Central memory CD4-positive, alpha-beta T cell (primary cell): ENCODE results near the gene GNS.
A peak's percentile ranks its signal among the peaks of the same experiment; 100 is the strongest.
"Not testable (repeated sequence)": the region's sequence is repeated elsewhere in the genome, so short reads cannot be mapped to it uniquely, and the experiment has no call there.

Experiments used
- DNase-seq: peaks from one replicate; pipeline ENCODE4 v3.0.0; 2022

Gene GNS

DNA sequence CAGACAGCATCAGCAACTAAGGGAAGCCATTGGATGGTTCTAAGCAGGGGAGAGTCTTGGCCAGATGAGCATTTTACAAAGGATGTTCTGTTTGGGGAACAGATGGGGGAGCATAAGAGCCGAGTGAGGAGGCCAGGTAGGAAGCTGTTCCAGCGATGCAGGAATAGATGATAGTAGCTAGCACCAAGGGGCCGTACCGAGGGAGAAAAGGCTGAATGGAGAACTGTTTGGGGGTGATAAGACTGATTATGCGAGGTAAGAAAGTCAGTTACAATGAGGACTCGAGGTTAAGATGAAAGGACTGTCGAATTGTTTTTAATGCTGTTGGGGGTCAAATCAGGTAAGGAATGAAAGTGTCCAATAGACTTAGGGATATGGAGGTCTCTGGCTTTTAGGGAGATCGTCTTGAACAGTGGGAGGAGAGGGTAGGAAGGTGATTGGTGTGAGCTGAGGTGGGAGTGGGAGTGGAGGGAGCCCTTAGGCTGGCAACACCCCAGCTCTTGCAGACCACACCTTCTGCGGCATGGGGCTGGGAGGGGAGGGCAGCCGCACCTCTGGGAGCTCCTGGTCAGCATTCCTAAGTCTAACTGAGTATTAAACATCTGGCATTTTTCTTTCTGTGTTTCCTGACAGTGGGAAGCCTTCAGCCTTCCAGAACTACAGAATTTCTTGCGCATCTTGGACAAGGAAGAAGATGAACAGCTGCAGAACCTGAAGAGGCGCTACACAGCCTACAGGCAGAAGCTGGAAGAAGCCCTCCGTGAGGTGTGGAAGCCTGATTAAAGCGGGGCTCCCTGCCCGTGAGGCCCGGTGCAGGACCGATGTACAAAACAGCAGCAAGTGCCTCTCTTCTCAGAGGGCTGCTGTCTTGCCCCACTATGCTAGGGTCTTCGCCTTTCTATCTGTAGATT lies 64.8 kb downstream of the GNS start:
- DNase-seq, result no peak

DNA sequence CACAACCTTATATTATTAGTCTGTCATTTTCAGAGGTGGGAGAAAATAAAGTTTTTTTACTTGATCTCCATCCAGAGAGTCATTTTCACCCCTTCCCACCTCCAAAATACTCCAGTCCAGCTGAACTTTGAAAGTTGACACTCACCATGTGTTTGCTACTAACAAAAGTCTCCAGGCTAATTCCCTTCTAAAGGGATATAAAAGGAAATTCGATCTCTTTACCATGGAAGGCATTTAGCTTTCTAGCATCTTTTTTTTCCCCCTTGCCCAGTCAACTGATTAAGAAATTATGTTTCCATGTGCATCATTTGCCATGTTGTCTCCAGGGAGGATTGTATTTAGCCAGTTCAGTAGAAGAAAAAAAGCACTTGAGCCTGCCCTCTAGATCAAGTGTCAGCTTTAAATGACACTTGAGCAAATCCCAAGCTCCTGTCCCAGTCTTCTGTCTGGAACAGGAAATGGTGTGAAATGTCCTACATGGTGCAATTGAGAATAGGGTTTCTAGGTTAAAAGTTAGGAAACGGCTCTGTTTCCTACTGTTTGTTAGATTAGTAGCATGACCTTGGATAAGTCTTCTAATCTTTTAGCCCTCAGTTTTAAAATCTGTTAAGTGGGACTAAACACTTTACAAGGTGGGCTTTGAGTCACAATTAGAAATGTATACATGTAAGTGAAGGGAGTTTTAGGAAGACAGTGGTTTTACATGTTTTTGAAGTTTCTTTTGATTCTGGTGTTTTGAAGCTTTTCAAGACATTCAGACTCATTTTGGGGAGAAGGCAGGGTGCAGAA lies 67.2 kb downstream of the GNS start:
- DNase-seq, result no peak

DNA sequence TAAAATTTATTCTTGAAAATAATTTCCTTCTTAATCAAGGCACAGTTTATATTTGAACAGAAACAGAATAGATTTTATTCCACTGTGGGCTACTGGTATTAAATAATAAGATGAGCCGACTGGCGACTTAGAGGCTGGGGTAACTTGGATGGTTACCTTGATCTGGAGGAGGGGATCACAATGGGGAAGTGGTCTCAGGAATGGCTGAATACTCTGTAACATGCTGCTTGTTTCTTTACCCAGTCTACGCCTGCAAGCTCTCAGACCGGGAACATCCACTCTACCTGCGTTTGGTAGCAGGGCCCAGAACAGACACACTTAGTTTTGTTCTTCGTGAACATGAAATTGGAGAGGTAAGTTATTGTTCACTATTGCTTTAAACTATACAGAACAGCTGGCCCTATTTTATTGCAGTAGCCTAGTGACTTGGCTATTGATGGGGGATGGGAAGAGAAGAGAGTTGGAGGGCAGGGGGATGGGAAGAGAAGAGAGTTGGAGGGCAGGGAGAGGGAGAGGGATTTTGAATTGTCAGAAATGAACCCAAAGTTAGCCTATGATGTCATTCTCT lies 67.9 kb downstream of the GNS start:
- DNase-seq, result no peak

DNA sequence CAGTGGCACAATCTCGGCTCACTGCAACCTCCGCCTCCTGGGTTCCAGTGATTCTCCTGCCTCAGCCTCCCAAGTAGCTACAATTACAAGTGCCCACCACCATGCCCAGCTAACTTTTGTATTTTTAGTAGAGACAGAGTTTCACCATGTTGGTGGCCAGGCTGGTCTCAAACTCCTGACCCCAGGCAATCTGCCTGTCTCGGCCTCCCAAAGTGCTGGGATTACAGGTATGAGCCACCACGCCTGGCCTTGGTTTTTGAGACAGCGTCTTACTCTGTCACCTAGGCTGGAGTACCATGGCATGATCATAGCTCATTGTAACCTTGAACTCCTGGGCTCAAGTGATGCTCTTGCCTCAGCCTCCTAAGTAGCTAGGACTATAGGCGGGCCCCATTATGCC lies 69.0 kb downstream of the GNS start:
- DNase-seq, result not testable (repeated sequence)

DNA sequence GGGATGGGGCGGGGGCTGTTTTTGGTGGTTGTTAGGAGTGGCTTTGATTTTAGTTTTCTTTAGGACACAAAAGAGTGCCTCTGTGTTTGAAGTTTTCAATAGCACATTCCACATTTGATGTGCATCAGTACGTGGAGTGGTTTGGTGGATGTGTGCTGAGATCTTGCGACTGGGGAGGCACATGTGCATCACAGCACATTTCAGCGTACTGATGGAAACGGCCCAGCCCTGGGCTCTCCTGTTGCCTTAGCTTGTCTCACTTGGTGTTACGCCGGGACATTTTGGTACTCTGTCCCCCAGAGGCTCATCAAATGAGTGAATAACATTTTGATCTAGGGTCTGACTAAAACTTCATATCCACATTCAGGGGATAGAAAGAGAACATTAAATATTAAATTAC lies 70.5 kb downstream of the GNS start:
- no peak for DNase-seq

DNA sequence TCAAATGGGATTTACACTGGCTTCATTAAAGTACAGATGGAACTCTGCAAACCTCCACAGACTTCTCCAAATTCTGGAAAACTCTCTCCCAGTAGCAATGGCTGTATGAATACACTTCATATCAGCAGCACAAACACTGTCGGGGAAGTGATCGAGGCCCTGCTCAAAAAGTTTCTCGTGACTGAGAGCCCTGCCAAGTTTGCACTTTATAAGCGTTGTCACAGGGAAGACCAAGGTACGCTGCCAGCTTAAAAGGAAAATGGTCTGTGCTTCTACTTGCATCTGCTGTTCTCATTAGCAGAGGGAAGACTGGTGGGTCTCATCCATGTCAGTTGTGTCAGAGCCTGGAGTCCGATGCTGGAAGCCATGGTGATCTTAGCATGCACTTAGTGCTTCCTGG lies 71.0 kb downstream of the GNS start:
- DNase-seq, result no peak

DNA sequence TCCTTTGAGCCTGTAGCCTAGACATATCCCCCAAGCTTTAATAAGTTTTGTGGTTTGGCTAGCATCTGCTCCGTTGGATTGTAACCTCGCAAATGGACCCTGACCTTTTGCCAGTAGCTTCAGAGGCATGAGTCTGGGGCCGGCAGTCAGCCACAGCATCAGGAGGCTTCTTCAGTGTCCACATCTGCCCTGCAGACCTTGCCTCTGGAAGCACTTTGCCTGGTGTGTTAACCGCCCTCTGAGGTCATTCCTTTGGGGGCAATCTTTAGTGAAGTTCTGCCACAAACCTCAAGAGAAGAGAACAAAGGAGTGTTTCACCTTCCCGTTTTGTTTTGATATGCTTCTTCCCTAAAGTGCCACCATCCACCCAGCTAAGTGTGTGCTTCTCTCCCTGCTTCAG lies 71.4 kb downstream of the GNS start:
- DNase-seq, result no peak

DNA sequence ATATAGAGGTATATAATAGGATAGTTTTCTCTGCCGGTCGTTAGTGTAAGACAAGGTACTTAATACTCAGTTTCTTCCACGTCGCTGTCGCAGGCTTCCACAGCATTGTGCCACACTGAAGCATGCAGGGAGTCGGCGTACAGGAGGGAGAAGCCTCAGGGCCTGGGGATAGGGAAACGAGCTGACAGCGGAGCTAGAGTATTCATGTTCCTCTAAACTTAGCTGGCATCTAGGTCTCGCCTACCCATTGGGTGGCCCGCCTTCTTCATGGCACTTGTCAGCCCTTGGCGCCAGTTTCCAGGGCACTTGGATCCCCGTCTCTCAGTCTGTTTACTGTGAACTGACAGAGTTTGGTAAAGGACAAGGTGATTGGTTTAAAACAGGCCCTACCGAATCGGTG lies 73.6 kb downstream of the GNS start:
- no peak for DNase-seq

DNA sequence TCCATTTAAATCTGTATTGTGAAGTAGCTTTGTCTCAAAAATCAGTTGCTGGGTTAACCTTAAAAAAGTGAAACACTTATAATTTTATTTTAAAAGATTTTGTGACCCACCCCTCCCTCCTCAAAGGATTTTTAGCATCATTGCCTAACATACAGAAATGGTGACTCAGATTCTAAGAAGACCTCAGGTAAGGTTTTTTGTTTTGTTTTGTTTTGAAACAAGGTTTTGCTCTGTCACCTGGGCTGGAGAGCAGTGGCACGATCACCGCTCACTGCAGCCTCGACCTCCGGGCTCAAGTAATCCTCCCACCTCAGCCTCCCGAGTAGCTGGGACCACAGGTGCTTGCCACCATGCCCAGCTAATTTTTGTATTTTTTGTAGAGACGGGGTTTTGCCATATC lies 74.2 kb downstream of the GNS start:
- no peak for DNase-seq

DNA sequence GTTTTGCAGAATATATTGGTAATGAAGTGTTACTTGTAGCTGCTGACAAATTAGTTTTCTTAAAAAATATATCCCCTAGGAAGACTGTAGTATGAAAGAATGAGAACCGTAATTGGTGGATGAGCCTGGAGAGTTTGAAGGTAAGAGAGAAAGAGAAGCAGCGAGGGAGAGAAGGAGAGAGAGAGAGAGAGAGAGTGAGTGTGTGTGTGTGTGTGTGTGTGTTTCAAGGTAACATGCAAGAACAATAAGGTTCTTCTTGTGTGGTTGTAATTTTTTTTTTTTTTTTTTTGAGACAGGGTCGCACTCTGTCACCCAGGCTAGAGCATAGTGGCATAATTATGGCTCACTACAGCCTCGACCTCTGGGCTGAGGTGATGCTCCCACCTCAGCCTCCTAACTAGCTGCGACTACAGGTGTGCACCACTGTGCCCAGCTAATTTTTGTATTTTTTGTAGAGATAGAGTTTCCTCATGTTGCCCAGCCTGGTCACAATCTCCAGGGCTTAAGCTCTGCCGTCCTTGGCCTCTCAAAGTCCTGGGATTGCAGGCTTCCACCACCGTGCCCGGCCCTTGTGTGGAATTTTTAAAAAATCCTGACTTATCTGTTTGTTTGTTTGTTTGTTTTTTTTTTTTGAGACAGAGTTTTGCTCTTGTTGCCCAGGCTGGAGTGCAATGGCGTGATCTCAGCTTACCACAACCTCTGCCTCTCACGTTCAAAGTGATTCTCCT lies 75.2 kb downstream of the GNS start:
- no peak for DNase-seq

DNA sequence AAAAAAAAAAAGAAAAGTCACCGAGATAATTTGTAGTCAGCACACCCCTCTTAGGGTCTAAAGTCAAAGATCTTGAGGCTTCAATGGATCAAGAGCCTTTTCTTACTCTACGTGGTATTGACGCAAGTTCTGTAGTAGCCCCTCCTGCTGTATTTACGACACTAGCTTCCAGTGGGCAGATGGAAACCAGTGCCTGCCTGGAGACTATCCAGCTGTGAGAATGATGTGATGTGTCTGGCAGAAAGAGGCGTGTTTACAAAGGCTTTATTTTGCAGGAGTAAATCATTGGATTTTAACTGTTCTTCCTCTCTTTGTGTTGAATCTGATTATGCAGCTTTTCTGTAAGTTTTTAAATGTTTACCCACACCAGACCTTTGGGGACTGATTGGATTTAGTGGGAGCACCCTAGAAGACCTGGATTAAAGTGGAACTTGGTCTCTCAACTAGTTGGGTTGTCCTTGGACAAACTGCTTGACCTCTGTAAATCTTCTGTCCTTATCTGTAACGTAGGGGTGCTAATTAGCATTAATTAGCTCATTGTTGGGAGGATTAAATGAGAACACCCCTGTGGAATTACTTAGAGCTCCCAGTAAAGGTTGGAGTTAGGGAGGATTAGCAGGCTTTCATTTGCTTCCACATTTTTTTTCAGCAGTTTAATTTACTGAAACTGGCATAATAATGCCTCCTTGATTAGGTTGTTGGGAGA lies 76.5 kb downstream of the GNS start:
- no peak for DNase-seq

DNA sequence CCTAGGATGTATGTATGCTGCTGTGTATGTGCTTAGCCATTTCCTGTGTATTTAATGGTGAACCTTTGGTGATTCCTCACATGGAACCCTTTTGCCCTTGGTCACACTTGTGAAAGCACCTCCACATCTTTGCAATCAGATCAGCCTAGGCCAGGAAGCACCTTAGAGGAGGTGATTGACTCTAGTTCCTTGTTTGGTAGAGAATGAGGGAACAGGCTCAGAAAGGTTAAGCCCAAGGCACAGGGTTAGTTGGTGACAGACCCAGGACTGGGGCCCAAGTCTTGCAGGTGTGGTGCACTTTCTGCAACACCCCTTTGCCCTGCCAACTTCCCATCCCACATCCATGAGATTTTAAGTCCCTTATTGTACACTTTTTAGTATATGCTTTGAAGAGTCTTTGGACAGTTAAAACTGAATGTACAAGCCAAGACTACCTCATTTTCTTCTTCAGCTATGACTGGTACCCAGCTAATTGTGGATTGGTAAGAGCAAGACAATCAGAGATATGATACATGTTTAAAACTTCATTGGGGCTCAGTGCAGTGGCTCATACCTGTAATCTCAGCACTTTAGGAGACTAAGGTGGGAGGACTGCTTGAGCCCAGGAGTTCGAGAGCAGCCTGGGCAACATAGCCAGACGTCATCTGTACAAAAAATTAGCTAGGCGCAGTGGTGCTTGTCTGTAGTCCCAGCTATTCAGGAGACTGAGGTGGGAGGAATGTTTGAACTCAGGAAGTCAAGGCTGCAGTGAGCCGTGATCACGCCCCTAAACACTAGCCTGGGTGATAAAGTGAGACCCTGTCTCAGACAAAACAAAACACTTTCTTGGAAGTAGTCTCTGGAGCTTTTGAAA lies 77.8 kb downstream of the GNS start:
- peak; percentile 25 for DNase-seq

DNA sequence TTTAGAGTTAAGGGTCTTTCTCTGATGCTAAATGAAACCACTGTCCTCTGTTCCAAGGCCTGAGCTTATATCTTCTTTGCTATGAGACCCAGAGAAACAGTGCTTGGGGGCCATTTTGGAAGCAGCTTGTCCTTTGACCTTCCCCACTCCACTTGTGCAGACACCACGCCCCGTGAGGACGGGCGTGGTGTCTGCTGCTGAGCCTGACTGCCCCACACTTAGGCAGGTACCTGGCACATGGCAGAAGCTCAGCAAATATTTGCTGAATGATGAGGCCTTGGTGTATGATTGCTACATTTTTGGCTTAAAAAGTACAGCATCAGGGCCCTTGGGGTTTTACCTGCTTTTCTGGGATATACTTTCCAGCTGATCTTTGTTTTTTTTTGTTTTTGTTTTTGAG lies 79.0 kb downstream of the GNS start:
- no peak for DNase-seq

DNA sequence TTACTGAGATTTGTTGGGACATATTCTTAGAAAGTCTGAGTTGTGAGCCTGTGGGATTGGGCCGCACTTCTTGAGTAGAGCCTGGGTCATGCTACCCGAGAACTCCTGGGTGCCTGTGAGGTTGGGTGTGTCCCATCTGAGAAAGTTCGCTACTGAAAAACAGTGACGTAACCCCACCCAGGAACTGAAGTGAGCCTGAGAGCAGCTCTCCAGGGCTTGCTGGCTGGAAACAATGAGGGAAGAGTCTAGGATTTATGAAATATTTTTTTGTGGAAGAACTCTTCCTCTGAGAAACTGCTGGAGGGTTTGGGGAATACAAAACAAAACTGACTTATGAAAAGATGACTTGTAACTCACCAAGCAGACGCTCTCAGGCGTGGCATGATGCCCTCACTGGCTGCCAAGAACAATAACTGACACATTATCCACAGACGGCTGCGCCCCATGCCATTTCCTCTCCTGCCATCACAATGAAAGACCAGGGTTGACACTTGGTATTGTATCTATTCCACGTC lies 79.7 kb downstream of the GNS start:
- DNase-seq, result peak; percentile 79

DNA sequence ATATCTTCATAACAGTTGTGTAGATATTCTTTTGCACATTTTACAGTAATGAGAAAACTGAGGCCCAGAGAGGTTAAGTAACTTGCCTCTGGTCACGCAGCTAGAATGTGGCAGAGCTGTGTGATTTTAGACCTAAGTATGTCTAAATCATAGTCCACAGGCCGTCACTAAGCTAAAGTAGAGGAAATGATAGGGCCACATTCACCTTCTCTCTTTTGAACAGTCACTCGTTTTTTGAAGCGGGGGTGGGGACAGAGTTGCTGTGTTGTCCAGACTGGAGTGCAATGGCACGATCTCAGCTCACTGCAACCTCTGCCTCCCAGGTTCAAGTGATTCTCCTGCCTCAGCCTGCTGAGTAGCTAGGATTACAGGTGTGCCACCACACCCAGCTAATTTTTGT lies 80.4 kb downstream of the GNS start:
- DNase-seq, result no peak

DNA sequence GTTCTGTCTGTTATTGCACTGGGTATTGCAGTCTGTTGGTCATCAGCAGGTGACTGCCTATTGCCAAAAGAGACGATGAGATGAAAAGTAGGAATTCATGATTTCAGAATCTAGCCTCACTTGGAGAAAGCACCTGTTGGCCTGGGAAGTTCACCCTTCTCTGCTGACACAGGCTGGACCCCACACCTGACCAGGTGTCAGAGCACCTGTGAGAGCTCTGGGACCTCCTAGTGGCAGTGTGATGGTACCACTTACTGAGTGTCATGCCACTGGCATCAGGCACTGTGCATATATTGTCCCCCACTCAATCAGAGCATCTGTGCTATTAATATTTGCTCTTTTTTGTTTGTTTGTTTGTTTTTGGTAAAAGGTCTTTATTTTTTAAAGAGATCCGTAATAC lies 81.0 kb downstream of the GNS start:
- DNase-seq, result no peak

DNA sequence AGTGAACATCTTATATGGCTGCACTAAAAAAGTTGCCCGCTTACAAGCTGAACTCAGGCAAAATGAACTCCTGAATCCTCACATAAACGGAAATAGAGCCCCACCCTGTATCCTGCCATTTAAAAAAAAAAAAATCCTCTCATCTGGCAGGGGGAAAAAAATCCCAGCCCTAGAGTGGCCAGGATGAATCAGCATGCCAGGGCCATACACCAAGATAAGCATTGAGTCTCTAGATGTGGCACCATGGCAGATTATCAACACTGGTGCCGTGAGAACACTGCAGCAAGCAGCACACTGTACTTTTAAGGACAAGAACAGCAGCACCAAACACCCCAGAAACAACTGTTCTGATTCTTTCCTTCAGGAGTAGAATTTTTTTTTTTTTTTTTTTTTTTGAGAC lies 83.4 kb downstream of the GNS start:
- no peak for DNase-seq

DNA sequence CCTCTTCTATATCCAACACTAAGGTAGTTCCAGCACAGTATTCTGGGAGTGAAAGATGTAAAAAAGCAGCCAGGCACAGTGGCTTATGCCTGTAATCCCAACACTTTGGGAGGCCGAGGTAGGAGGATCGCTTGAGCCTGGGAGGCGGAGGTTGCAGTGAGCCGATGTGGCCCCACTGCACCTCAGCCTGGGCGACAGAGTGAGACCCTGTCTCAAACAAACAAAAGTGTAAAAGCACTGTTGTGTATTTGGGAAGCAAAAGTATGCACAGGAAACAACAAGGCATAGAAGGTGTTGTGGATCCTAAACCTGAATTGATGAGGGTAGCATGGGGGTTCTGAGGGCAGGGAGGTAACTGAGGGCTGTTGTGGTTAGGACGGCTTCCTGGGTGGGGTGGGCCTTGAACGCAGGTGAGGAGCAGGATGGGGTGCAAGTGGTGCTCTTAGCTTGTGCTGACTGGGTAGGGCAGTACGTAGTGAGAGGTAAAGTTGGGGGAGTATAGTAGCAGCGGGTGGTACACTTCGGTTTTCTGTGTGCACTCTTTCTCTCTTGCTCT lies 84.8 kb downstream of the GNS start:
- peak; percentile 86 for DNase-seq

DNA sequence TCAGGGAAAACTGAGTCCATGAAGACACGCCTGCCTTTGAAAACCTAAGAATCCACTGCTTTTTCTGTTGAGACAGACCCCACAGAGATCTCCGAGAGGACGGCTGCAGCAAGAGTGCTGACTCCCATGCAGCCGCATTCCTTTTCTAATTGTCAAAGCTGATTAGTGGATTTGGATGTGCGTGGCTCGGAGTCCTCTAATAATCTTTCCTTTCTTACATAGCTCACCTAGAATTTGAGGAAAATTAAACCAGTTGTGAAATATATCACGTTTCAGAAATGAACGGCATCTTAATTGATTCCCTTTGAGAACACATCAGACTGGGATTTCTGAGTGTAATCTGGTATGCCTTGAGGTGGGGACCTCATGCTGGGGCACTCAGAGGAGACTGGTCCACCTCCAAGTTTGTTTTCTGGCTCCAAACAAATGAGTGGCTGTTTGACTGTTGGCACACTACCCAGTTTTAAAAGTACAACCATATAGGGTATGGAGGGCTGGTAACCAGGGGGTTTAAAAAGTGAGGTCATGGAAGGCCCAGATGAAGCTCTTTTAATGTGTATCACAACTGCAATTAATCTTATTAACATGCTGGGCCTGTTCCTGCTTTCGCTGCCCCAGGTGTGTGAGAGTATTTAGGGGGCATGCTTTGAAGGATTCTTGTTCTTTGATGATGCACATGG lies 85.6 kb downstream of the GNS start:
- no peak for DNase-seq

DNA sequence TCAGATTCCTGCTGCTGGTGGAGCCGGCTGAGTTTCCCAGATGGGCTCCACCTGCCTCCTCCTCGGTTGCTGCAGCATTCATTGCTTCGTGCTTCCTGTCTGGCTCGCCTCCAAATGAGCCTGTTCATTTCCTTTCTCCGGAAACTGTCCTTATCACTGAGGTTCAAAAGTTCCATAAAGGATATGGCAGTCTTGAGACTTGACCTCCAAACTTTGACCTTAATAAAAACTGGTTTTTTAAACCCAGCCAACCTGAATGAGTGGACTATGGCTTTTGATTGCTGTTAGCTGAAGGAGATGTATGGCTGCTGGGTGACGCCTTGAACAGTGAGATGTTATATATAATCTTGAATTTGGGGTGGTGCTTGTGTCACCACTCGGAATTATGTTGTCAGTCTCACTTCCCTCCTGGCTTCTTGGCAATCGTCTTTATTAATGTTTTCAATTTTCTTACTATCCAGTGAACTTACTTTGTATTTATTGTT lies 86.2 kb downstream of the GNS start:
- peak; percentile 50 for DNase-seq
